AG20443 (cell line): ENCODE results near the gene PTPRN2.
"Not testable (repeated sequence)": the region's sequence is repeated elsewhere in the genome, so short reads cannot be mapped to it uniquely, and the experiment has no call there.

Experiments used
- DNase-seq: peaks from one replicate; pipeline ENCODE4 v3.0.0; 2012; ENCODE audit warnings: low spot score, mixed read lengths

The PTPRN2 gene

GRCh38 chr7:157725312-157725711, 862.3 kb downstream of the PTPRN2 start:
- DNase-seq: not testable (repeated sequence)

GRCh38 chr7:157723205-157723604, 864.4 kb downstream of the PTPRN2 start:
- no peak for DNase-seq

DNA sequence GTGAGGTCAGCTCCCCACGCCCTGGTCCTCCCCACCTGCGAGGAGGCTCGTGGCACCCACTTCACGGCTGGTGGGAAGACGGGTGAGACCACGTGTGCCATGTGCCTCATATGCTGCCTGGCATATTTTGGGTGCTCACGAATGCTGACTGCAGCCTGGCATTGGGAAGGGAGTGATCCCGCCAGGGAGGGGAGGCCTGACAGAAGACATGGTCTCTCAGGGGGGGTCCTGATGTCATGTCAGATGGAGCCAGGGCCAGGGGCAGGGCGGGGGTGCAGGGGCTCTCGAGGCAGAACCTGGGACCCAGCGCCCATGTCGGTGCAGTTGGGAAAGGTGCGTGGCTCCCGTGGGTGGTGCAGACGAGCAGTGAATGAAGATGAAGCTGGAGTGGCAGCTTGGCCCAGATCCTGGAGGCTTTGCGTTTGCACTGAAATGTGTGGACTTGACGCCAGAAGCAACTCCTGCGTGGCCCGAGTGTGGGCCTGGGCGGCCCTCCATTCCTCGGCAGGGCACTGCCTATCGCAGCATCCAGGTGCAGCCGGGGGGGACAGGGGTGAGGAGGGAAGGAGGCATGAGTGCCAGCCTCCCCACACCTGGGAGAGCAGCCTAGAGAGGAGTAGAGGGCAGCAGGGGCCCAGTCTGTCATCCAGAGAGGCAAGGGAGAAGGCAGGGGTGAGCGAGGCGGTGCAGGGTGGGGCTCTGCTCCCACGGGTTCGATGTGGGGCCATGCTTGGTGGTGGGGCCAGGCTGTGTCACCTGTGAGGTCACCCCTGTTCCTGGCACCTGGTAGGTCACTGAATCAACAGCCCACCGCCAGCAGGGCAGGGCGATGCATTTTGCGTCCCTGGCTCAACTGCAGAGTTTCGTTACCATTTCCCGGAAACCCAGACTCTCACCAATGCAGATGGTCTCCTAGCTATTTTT, 865.2 kb downstream of the PTPRN2 start:
- no peak for DNase-seq

GRCh38 chr7:157721468-157722136, 866.0 kb downstream of the PTPRN2 start:
- no peak for DNase-seq

GRCh38 chr7:157719705-157720655, 867.6 kb downstream of the PTPRN2 start:
- DNase-seq: no peak

GRCh38 chr7:157719008-157719682, 868.5 kb downstream of the PTPRN2 start:
- DNase-seq: no peak

- DNase-seq: no peak
Measured at GRCh38 chr7:157718303-157719007, 869.2 kb downstream of the PTPRN2 start.

DNA sequence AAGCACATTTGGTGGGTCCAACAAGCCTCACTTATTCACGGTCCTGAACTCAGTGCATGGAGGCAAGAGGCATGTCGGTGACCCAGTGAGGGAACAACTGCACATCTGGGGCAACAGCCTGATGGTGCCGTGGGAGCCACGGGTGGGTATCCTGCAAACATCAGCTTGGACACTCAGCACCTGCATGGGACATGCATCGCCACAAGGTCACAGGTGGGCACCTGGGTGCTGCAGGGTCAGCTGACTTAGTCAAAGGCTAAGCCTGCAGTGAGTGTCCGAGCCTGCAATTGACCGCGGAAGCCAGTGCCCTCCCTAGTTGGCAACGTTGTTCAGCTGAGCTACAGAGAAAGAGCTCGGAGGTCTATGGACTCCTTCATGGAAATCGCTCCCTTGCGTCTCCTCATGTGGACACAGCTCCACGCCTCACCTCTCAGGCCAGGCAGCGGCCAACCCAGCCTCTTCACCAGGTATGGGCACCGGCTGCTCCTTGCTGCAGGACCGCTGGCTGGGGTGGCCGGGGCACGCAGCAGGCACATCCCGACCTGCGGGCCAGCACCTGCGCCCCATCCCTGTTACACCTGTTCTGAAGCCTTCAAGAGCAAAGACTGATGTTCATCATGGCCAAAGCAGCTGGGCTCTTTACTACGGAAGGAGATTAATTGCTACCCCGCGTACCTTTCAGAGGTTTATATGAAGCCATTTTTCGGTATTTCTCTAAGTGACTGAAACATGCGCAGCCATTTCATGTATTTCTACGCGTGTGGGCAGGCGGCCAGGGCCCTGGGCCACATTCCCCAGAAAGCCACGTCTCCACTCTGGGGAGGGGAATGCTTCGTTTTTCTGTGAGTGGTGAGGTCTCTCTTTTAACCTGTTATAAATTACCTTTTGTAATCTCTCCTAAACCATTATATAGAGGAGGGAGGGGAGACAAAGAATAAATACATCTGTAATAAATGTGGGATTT, 870.1 kb downstream of the PTPRN2 start:
- no peak for DNase-seq

- DNase-seq: no peak
Measured at GRCh38 chr7:157715938-157716280, 871.7 kb downstream of the PTPRN2 start.

DNA sequence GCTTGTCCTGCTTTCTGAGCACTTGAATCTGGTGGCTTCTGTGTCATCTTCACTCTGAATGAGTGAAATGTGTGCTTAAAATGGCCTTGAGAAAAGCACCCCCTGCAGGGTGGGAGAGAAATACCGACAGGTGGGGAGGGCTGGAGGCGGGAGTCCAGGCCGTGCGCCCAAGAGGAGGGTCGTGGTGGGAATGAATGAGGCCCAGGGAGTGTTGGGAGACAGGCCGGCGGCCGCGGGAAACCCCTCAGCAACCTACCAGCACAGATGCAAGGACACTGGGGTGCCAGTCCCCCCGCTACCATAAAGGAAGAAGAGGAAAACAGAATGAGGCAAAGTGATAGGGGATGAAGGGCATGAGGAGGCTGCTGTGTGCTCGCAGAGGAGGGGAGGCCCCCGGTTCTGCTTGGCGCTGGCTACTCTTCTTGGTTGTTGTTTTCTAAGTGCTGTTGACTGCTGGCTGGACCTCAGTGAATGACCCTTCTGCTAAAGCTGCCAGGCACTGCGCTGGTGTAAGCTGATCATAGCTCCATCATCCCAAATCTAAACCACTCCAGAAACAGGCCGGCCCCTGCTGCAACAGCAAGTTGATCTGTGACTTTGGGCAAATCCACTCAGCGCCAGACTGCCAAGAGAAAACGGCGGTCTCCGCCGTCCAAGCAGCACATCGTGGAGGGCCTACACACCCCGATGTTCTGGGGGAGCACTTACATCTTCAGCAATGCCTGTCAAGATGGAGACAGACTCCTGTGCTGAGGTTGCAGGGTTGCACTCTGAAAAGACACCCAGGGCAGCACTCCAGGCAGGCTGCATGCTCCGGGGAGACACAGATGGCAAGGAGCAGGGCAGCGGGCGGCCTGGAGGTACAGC, 872.3 kb downstream of the PTPRN2 start:
- DNase-seq: no peak

- no peak for DNase-seq
Measured at GRCh38 chr7:157714166-157715070, 873.2 kb downstream of the PTPRN2 start.

GRCh38 chr7:157713591-157713990, 874.0 kb downstream of the PTPRN2 start:
- no peak for DNase-seq

- DNase-seq: no peak
Measured at GRCh38 chr7:157712666-157713235, 874.9 kb downstream of the PTPRN2 start.

- DNase-seq: no peak
Measured at GRCh38 chr7:157711353-157711888, 876.2 kb downstream of the PTPRN2 start.

- no peak for DNase-seq
Measured at GRCh38 chr7:157710396-157710795, 877.2 kb downstream of the PTPRN2 start.

- no peak for DNase-seq
Measured at GRCh38 chr7:157709531-157710251, 877.9 kb downstream of the PTPRN2 start.
